SU-DHL-6 (cell line): ENCODE measurements around the gene VSTM2L.
A peak's percentile ranks its signal among the peaks of the same experiment; 100 is the strongest.

ENCODE experiments used
- H2AFZ ChIP-seq: fragments of 200-600 bp; sonication (generic); 2 replicates; pipeline ENCODE4 v1.6.1; 2014; ENCODE audit warnings: low read depth, mild to moderate bottlenecking, moderate library complexity, mixed read lengths, antibody characterized with exemption, low read length; ENCODE audit not compliant: severe bottlenecking
- H3F3A ChIP-seq: fragments of 200-600 bp; shearing (Covaris generic); 2 replicates; pipeline ENCODE4 v1.6.0; 2016; ENCODE audit warnings: antibody characterized with exemption, mild to moderate bottlenecking; ENCODE audit not compliant: insufficient read depth
- H3K27ac ChIP-seq: fragments of 200-600 bp; sonication (generic); 2 replicates; pipeline ENCODE4 v1.5.1; 2016; ENCODE audit warnings: low read depth, mild to moderate bottlenecking, low read length, moderate library complexity, mixed read lengths
- H3K27me3 ChIP-seq: fragments of 200-600 bp; sonication (generic), shearing (Covaris generic); 2 replicates; pipeline ENCODE4 v1.6.0; 2014; ENCODE audit warnings: mild to moderate bottlenecking, low read length
- H3K36me3 ChIP-seq: fragments of 200-600 bp; sonication (generic); 2 replicates; pipeline ENCODE4 v1.6.1; 2014; ENCODE audit warnings: mild to moderate bottlenecking, low read length, mixed read lengths
- H3K4me2 ChIP-seq: fragments of 300-600, 200-600 bp; shearing (Covaris generic), sonication (generic); 2 replicates; pipeline ENCODE4 v1.6.0; 2014; ENCODE audit warnings: low read length, low read depth, mild to moderate bottlenecking; ENCODE audit not compliant: poor library complexity, severe bottlenecking
- H3K4me3 ChIP-seq: fragments of 200-600 bp; sonication (generic); 2 replicates; pipeline ENCODE4 v1.5.1; 2014; ENCODE audit warnings: antibody characterized with exemption, low read length, mild to moderate bottlenecking, mixed read lengths; ENCODE audit not compliant: insufficient read depth, poor library complexity, severe bottlenecking
- H3K79me2 ChIP-seq: fragments of 200-600 bp; sonication (generic); 2 replicates; pipeline ENCODE4 v1.6.1; 2014; ENCODE audit warnings: mild to moderate bottlenecking, low read length, moderate library complexity; ENCODE audit not compliant: insufficient read depth
- H3K9ac ChIP-seq: fragments of 200-600 bp; sonication (generic); 2 replicates; pipeline ENCODE4 v1.7.0; 2014; ENCODE audit warnings: mild to moderate bottlenecking, low read length
- H3K9me2 ChIP-seq: fragments of 200-600 bp; sonication (generic); replicated peaks from 2 replicates; pipeline ENCODE4 v1.6.1; 2014; ENCODE audit warnings: low read length; ENCODE audit not compliant: insufficient read depth
- H3K9me3 ChIP-seq: fragments of 200-600 bp; sonication (generic); 2 replicates; pipeline ENCODE4 v1.6.1; 2014; ENCODE audit warnings: low read length, mixed read lengths; ENCODE audit not compliant: insufficient read depth
- H4K20me1 ChIP-seq: fragments of 200-600 bp; sonication (generic); 2 replicates; pipeline ENCODE4 v1.6.1; 2014; ENCODE audit warnings: low read depth, mild to moderate bottlenecking, antibody characterized with exemption, low read length, moderate library complexity, mixed read lengths
- EZH2phosphoT487 ChIP-seq: fragments of 200-600 bp; sonication (generic), shearing (Covaris generic); conservative IDR thresholded peaks from 2 replicates; pipeline ENCODE4 v1.6.1; 2018; ENCODE audit warnings: mild to moderate bottlenecking, antibody characterized with exemption, low read length, moderate library complexity, mixed read lengths
- TF ChIP-seq, protein P1 (sequence below): fragments of 200-600 bp; sonication (generic); IDR thresholded peaks from one replicate; pipeline ENCODE4 v1.5.1; 2017; ENCODE audit warnings: antibody characterized with exemption, mild to moderate bottlenecking, low read length, moderate library complexity; ENCODE audit not compliant: insufficient read depth, poor library complexity, severe bottlenecking

Gene VSTM2L

GRCh38 chr20:37913567-37914366 is 10.8 kb downstream of the VSTM2L start:
- Histone ChIP-seq H4K20me1 (no peaks in the 10 kb centered on the region), H3K9me3 (no peaks in the 10 kb centered on the region), H3K9me2 (no peaks in the 10 kb centered on the region), H3K79me2 (no peaks in the 10 kb centered on the region), H2AFZ (no peak overlapping the region), H3K4me3 (no peak overlapping the region), H3K9ac (no peak overlapping the region), H3K4me2 (no peak overlapping the region), H3F3A (no peaks in the 10 kb centered on the region), H3K27ac (no peak overlapping the region), H3K27me3 (no peaks in the 10 kb centered on the region), H3K36me3 (no peaks in the 10 kb centered on the region)
- no peak for TF ChIP-seq EZH2phosphoT487
- TF ChIP-seq, protein P1, sequence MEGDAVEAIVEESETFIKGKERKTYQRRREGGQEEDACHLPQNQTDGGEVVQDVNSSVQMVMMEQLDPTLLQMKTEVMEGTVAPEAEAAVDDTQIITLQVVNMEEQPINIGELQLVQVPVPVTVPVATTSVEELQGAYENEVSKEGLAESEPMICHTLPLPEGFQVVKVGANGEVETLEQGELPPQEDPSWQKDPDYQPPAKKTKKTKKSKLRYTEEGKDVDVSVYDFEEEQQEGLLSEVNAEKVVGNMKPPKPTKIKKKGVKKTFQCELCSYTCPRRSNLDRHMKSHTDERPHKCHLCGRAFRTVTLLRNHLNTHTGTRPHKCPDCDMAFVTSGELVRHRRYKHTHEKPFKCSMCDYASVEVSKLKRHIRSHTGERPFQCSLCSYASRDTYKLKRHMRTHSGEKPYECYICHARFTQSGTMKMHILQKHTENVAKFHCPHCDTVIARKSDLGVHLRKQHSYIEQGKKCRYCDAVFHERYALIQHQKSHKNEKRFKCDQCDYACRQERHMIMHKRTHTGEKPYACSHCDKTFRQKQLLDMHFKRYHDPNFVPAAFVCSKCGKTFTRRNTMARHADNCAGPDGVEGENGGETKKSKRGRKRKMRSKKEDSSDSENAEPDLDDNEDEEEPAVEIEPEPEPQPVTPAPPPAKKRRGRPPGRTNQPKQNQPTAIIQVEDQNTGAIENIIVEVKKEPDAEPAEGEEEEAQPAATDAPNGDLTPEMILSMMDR = no peak

- H3K79me2 ChIP-seq = no peaks in the 10 kb centered on the region
- TF ChIP-seq, protein P1 = no peak
- TF ChIP-seq EZH2phosphoT487 = no peak
- H3K27me3 ChIP-seq = no peaks in the 10 kb centered on the region
- H4K20me1 ChIP-seq = no peaks in the 10 kb centered on the region
- H3K4me3 ChIP-seq = no peak overlapping the region
- no peak overlapping the region for H3K9ac ChIP-seq
- H3K4me2 ChIP-seq = peak overlapping the region; percentile 18
- H2AFZ ChIP-seq = no peak overlapping the region
- H3K36me3 ChIP-seq = no peaks in the 10 kb centered on the region
- no peaks in the 10 kb centered on the region for H3K9me2 ChIP-seq
- no peak overlapping the region for H3K27ac ChIP-seq
- no peaks in the 10 kb centered on the region for H3F3A ChIP-seq
- no peaks in the 10 kb centered on the region for H3K9me3 ChIP-seq
Measured at GRCh38 chr20:37914367-37914671, 11.4 kb downstream of the VSTM2L start.

- H2AFZ ChIP-seq = no peak overlapping the region
- TF ChIP-seq EZH2phosphoT487 = no peak
- TF ChIP-seq, protein P1 = no peak
- no peak overlapping the region for H3K4me3 ChIP-seq
- no peak overlapping the region for H3K9ac ChIP-seq
- no peaks in the 10 kb centered on the region for H3F3A ChIP-seq
- H4K20me1 ChIP-seq = no peaks in the 10 kb centered on the region
- no peaks in the 10 kb centered on the region for H3K36me3 ChIP-seq
- no peaks in the 10 kb centered on the region for H3K9me2 ChIP-seq
- no peaks in the 10 kb centered on the region for H3K9me3 ChIP-seq
- no peak overlapping the region for H3K27ac ChIP-seq
- H3K27me3 ChIP-seq = no peaks in the 10 kb centered on the region
- peak overlapping the region; percentile 18 for H3K4me2 ChIP-seq
- no peaks in the 10 kb centered on the region for H3K79me2 ChIP-seq
Measured at GRCh38 chr20:37914672-37915433, 11.9 kb downstream of the VSTM2L start.
